T1000 (cell line): ENCODE results near the gene SNX6.
"Not testable (repeated sequence)": the region's sequence is repeated elsewhere in the genome, so short reads cannot be mapped to it uniquely, and the experiment has no call there.

Experiments
- DNase-seq: peaks from one replicate; lab custom pipeline; 2025; ENCODE audit warnings: mixed read lengths; lab: John Stamatoyannopoulos, UW

SNX6 gene

DNA sequence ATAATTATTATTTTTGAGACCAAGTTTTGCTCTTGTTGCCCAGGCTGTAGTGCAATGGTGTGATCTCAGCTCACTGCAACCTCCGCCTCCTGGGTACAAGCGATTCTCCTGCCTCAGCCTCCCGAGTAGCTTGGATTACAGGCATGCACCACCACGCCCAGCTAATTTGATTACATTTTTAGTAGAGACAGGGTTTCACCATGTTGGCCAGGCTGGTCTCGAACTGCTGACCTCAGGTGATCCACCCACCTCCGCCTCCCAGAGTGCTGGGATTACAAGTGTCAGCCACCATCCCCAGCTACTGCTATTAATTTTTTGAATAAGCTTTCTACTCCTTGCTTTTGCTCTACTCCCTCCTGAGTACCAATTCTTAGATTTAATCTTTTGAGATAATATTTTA lies 108.9 kb downstream of the SNX6 start:
- DNase-seq = not testable (repeated sequence)

- DNase-seq = not testable (repeated sequence)
Observed at GRCh38 chr14:34520304-34520970, 109.5 kb downstream of the SNX6 start.
